Medulla oblongata (tissue), 1 donor: ENCODE results near the gene ABHD12B.
A peak's percentile ranks its signal among the peaks of the same experiment; 100 is the strongest.

ENCODE experiments used
- DNase-seq: peaks from one replicate; pipeline ENCODE4 v3.0.0-alpha.2; 2015; ENCODE audit errors: extremely low spot score

Gene ABHD12B

GRCh38 chr14:50839048-50839447 is 32.8 kb upstream of the ABHD12B start:
- no peak for DNase-seq

- no peak for DNase-seq
Measured at GRCh38 chr14:50839691-50840090, 32.2 kb upstream of the ABHD12B start.

- no peak for DNase-seq
Measured at GRCh38 chr14:50844391-50844790, 27.5 kb upstream of the ABHD12B start.

GRCh38 chr14:50845166-50845565 is 26.7 kb upstream of the ABHD12B start:
- no peak for DNase-seq

- no peak for DNase-seq
Measured at GRCh38 chr14:50846226-50846880, 25.5 kb upstream of the ABHD12B start.

GRCh38 chr14:50853891-50854290 is 18.0 kb upstream of the ABHD12B start:
- no peak for DNase-seq

GRCh38 chr14:50854521-50854920 is 17.3 kb upstream of the ABHD12B start:
- DNase-seq, result no peak

GRCh38 chr14:50855558-50855957 is 16.3 kb upstream of the ABHD12B start:
- DNase-seq, result no peak

GRCh38 chr14:50856660-50857059 is 15.2 kb upstream of the ABHD12B start:
- DNase-seq, result no peak

GRCh38 chr14:50859296-50859624 is 12.6 kb upstream of the ABHD12B start:
- no peak for DNase-seq

- peak; percentile 92 for DNase-seq
Measured at GRCh38 chr14:50860478-50861086, 11.3 kb upstream of the ABHD12B start.

- DNase-seq, result peak; percentile 16
Measured at GRCh38 chr14:50862036-50862570, 9.8 kb upstream of the ABHD12B start.

- no peak for DNase-seq
Measured at GRCh38 chr14:50864237-50864636, 7.6 kb upstream of the ABHD12B start.

GRCh38 chr14:50864946-50865345 is 6.9 kb upstream of the ABHD12B start:
- no peak for DNase-seq

GRCh38 chr14:50865391-50866076 is 6.3 kb upstream of the ABHD12B start:
- no peak for DNase-seq

- DNase-seq, result no peak
Measured at GRCh38 chr14:50871228-50871627, 625 bp upstream of the ABHD12B start.

GRCh38 chr14:50874757-50875156 is 2.9 kb downstream of the ABHD12B start:
- no peak for DNase-seq

GRCh38 chr14:50875359-50876070 is 3.7 kb downstream of the ABHD12B start:
- no peak for DNase-seq

- no peak for DNase-seq
Measured at GRCh38 chr14:50882932-50883826, 11.3 kb downstream of the ABHD12B start.

GRCh38 chr14:50883827-50884197 is 12.0 kb downstream of the ABHD12B start:
- no peak for DNase-seq

GRCh38 chr14:50887476-50887875 is 15.6 kb downstream of the ABHD12B start:
- DNase-seq, result no peak
